ENCODE measurements around the gene ITGB1BP1.

DNA sequence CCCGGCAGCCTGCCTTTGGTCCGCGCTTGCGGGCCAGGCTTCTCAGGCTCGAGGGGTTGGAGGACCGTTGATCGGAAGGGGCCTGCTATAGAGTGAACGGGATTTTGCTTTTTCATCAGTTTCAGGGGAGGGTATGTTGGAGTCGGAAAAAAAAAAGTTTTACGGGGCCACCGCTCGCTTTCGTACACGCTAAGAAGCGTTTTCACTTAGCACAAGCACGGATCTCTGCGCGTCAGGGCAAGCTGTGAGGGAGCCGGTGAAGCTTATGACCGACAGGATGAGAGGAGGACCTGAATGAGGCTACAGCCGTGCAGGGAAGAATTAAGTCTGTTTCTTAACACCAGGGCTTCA is 569 bp upstream of the ITGB1BP1 start:
- no peak for TF ChIP-seq POLR2A (IDR thresholded peaks at IDR 0.05)
- TF ChIP-seq, protein P1, sequence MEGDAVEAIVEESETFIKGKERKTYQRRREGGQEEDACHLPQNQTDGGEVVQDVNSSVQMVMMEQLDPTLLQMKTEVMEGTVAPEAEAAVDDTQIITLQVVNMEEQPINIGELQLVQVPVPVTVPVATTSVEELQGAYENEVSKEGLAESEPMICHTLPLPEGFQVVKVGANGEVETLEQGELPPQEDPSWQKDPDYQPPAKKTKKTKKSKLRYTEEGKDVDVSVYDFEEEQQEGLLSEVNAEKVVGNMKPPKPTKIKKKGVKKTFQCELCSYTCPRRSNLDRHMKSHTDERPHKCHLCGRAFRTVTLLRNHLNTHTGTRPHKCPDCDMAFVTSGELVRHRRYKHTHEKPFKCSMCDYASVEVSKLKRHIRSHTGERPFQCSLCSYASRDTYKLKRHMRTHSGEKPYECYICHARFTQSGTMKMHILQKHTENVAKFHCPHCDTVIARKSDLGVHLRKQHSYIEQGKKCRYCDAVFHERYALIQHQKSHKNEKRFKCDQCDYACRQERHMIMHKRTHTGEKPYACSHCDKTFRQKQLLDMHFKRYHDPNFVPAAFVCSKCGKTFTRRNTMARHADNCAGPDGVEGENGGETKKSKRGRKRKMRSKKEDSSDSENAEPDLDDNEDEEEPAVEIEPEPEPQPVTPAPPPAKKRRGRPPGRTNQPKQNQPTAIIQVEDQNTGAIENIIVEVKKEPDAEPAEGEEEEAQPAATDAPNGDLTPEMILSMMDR (IDR thresholded peaks at IDR 0.05) = no peak
